Activated T-cell treated with anti-CD3 and anti-CD28 coated beads, Interleukin-2, amount 50 U/mL, for 72 hours (primary cell): Measurements from ENCODE around the gene SHANK1. TPM values are rescaled to one million over a fixed set of nuclear protein-coding genes. Genes with fewer than 3 reads are reported as not detected.

ENCODE experiments used
- ATAC-seq, 2 donors: fragments of 150-1000 bp; cut with Tn5 transposase; replicated peaks in 1 of 2; 2 replicates each; pipeline ENCODE4 v1.10.0; 2021; ENCODE audit warnings: moderate library complexity in 2 of 2, mild to moderate bottlenecking in 1 of 2
- DNase-seq, 2 donors: peaks; one replicate each; pipeline ENCODE4 v3.0.0; 2021 to 2022; ENCODE audit warnings: mixed read lengths in 1 of 2
- H3K27ac Mint-ChIP-seq: one replicate; pipeline ENCODE4 v1.8.0; 2022; ENCODE audit warnings: mild to moderate bottlenecking, moderate library complexity, mixed read lengths
- H3K27me3 Mint-ChIP-seq: one replicate; pipeline ENCODE4 v1.8.0; 2022; ENCODE audit warnings: low read depth, mixed read lengths
- H3K36me3 Mint-ChIP-seq, 2 donors: one replicate each; pipeline ENCODE4 v1.8.0; 2022; ENCODE audit warnings: mixed read lengths in 2 of 2, mild to moderate bottlenecking in 1 of 2; ENCODE audit not compliant: insufficient read depth in 2 of 2
- H3K4me1 Mint-ChIP-seq: one replicate; pipeline ENCODE4 v1.8.0; 2022; ENCODE audit warnings: low read depth, mixed read lengths
- H3K4me3 Mint-ChIP-seq, 2 donors: one replicate each; pipeline ENCODE4 v1.8.0; 2022; ENCODE audit warnings: mild to moderate bottlenecking in 2 of 2, mixed read lengths in 2 of 2, moderate library complexity in 2 of 2
- H3K9me3 Mint-ChIP-seq, 2 donors: one replicate each; pipeline ENCODE4 v1.8.0; 2022; ENCODE audit warnings: mixed read lengths in 2 of 2
- total RNA-seq, 2 donors: library from RNA; stranded (reverse); gene quantifications; one replicate each; pipeline ENCODE4 v1.2.3, GENCODE V29; 2022

Gene SHANK1
- total RNA-seq, 2 donors from 2014 or later = 0.07 TPM; not detected in 1

- Mint-ChIP-seq H3K4me3 (no peak overlapping the region), H3K27me3 (peaks cover 62% of the 10 kb centered on the region), H3K27ac (no peak overlapping the region)
Measured at GRCh38 chr19:50679177-50680125, 40.2 kb downstream of the SHANK1 start.

GRCh38 chr19:50678323-50678722, 41.3 kb downstream of the SHANK1 start:
- Mint-ChIP-seq H3K4me1 (peaks cover 15% of the 10 kb centered on the region), H3K27me3 (peaks cover 65% of the 10 kb centered on the region), H3K9me3 (peaks cover 0 to 3% of the 10 kb centered on the region in 2 donors), H3K4me3 (no peak overlapping the region), H3K36me3 (no peaks in the 10 kb centered on the region), H3K27ac (no peak overlapping the region)
- ATAC-seq (no peak), DNase-seq (no peak)

More at GRCh38 chr19:50679177-50680125, 40.2 kb downstream of the SHANK1 start:
- DNase-seq (peak; percentile 79 to 84), ATAC-seq (peak; percentile 98 to 99)
- Mint-ChIP-seq H3K4me1 (peaks cover 12% of the 10 kb centered on the region), H3K36me3 (no peaks in the 10 kb centered on the region), H3K9me3 (peaks cover 0 to 3% of the 10 kb centered on the region in 2 donors)

- H3K36me3 Mint-ChIP-seq = no peaks in the 10 kb centered on the region
- no peak overlapping the region for H3K4me3 Mint-ChIP-seq
- H3K27ac Mint-ChIP-seq = peak overlapping the region; percentile 1
- H3K4me1 Mint-ChIP-seq = peaks cover 17% of the 10 kb centered on the region
- peaks cover 0 to 3% of the 10 kb centered on the region in 2 donors for H3K9me3 Mint-ChIP-seq
- DNase-seq = no peak
- peaks cover 72% of the 10 kb centered on the region for H3K27me3 Mint-ChIP-seq
- no peak for ATAC-seq
Measured at GRCh38 chr19:50677636-50678035, 42.0 kb downstream of the SHANK1 start.

GRCh38 chr19:50676625-50677197, 42.9 kb downstream of the SHANK1 start:
- H3K4me1 Mint-ChIP-seq = peaks cover 17% of the 10 kb centered on the region
- DNase-seq = no peak
- no peak for ATAC-seq
- H3K36me3 Mint-ChIP-seq = no peaks in the 10 kb centered on the region
- no peak overlapping the region for H3K4me3 Mint-ChIP-seq
- no peak overlapping the region for H3K27ac Mint-ChIP-seq
- peaks cover 0 to 3% of the 10 kb centered on the region in 2 donors for H3K9me3 Mint-ChIP-seq
- H3K27me3 Mint-ChIP-seq = peaks cover 71% of the 10 kb centered on the region

- ATAC-seq (no peak), DNase-seq (no peak)
- no peak overlapping the region for H3K4me3 Mint-ChIP-seq
- no peaks in the 10 kb centered on the region for H3K36me3 Mint-ChIP-seq
- H3K4me1 Mint-ChIP-seq = peaks cover 5% of the 10 kb centered on the region
- H3K27me3 Mint-ChIP-seq = peaks cover 67% of the 10 kb centered on the region
- H3K9me3 Mint-ChIP-seq = no peaks in the 10 kb centered on the region
- no peak overlapping the region for H3K27ac Mint-ChIP-seq
Measured at GRCh38 chr19:50673118-50673517, 46.5 kb downstream of the SHANK1 start.

GRCh38 chr19:50670102-50670380, 49.6 kb downstream of the SHANK1 start:
- no peaks in the 10 kb centered on the region for H3K36me3 Mint-ChIP-seq
- H3K9me3 Mint-ChIP-seq = no peaks in the 10 kb centered on the region
- H3K4me3 Mint-ChIP-seq = no peak overlapping the region
- ATAC-seq = no peak
- DNase-seq = no peak
- peaks cover 57% of the 10 kb centered on the region for H3K27me3 Mint-ChIP-seq
- peaks cover 5% of the 10 kb centered on the region for H3K4me1 Mint-ChIP-seq
- no peak overlapping the region for H3K27ac Mint-ChIP-seq

GRCh38 chr19:50669302-50670101, 50.1 kb downstream of the SHANK1 start:
- ATAC-seq = peak in 1 of 2 donors; percentile 35
- H3K27ac Mint-ChIP-seq = no peak overlapping the region
- no peaks in the 10 kb centered on the region for H3K36me3 Mint-ChIP-seq
- no peak overlapping the region for H3K4me3 Mint-ChIP-seq
- H3K27me3 Mint-ChIP-seq = peaks cover 58% of the 10 kb centered on the region
- DNase-seq = peak; percentile 49 to 55
- H3K4me1 Mint-ChIP-seq = peaks cover 5% of the 10 kb centered on the region
- no peaks in the 10 kb centered on the region for H3K9me3 Mint-ChIP-seq

GRCh38 chr19:50668879-50669278, 50.7 kb downstream of the SHANK1 start:
- DNase-seq (no peak), ATAC-seq (no peak)
- Mint-ChIP-seq H3K36me3 (no peaks in the 10 kb centered on the region), H3K4me3 (no peak overlapping the region), H3K27ac (no peak overlapping the region), H3K9me3 (no peaks in the 10 kb centered on the region), H3K27me3 (peaks cover 57% of the 10 kb centered on the region), H3K4me1 (peaks cover 5% of the 10 kb centered on the region)

- H3K36me3 Mint-ChIP-seq = no peaks in the 10 kb centered on the region
- H3K27me3 Mint-ChIP-seq = peaks cover 54% of the 10 kb centered on the region
- peaks cover 4% of the 10 kb centered on the region for H3K4me1 Mint-ChIP-seq
- H3K4me3 Mint-ChIP-seq = no peak overlapping the region
- ATAC-seq (no peak), DNase-seq (no peak)
- no peak overlapping the region for H3K27ac Mint-ChIP-seq
- no peaks in the 10 kb centered on the region for H3K9me3 Mint-ChIP-seq
Measured at GRCh38 chr19:50668416-50668815, 51.2 kb downstream of the SHANK1 start.

- H3K27me3 Mint-ChIP-seq = peaks cover 54% of the 10 kb centered on the region
- DNase-seq (no peak), ATAC-seq (no peak)
- no peak overlapping the region for H3K4me3 Mint-ChIP-seq
- H3K4me1 Mint-ChIP-seq = no peaks in the 10 kb centered on the region
- H3K36me3 Mint-ChIP-seq = no peaks in the 10 kb centered on the region
- no peaks in the 10 kb centered on the region for H3K9me3 Mint-ChIP-seq
- no peak overlapping the region for H3K27ac Mint-ChIP-seq
Measured at GRCh38 chr19:50667759-50668231, 51.8 kb downstream of the SHANK1 start.

GRCh38 chr19:50667177-50667758, 52.3 kb downstream of the SHANK1 start:
- Mint-ChIP-seq H3K27me3 (peaks cover 56% of the 10 kb centered on the region), H3K4me1 (no peaks in the 10 kb centered on the region), H3K36me3 (peaks cover 0 to 1% of the 10 kb centered on the region in 2 donors), H3K4me3 (no peak overlapping the region), H3K27ac (no peak overlapping the region), H3K9me3 (no peaks in the 10 kb centered on the region)
- ATAC-seq = no peak
- DNase-seq = no peak

- peak; percentile 20 to 27 for ATAC-seq
- H3K27ac Mint-ChIP-seq = no peak overlapping the region
- peaks cover 50% of the 10 kb centered on the region for H3K27me3 Mint-ChIP-seq
Measured at GRCh38 chr19:50666346-50667176, 53.0 kb downstream of the SHANK1 start.

More at GRCh38 chr19:50666346-50667176, 53.0 kb downstream of the SHANK1 start:
- H3K4me1 Mint-ChIP-seq = no peaks in the 10 kb centered on the region
- H3K4me3 Mint-ChIP-seq = no peak overlapping the region
- no peak for DNase-seq
- no peaks in the 10 kb centered on the region for H3K9me3 Mint-ChIP-seq
- peaks cover 0 to 1% of the 10 kb centered on the region in 2 donors for H3K36me3 Mint-ChIP-seq
